SK-MEL-5 (cell line): ENCODE measurements around the gene SAMD4A. TPM values are rescaled to one million over a fixed set of nuclear protein-coding genes. Genes with fewer than 3 reads are reported as not detected.

Source experiments
- DNase-seq: peaks from one replicate; pipeline ENCODE4 v3.0.0-alpha.2; 2016; ENCODE audit warnings: low read depth, low spot score
- in situ Hi-C: cut with HindIII; loops from 2 replicates; pipeline ENCODE4 v1.10.0; 2016; ENCODE audit warnings: low sequenced_read_pairs, high pct_unique_total_duplicates, low pct_unique_long_range_greater_than_20kb
- total RNA-seq: library from RNA; depleted of rRNA; stranded (reverse); fragments of >200 nt; shearing (Covaris generic); gene quantifications from 2 replicates; pipeline ENCODE4 v1.2.3, GENCODE V29; 2014; rRNA removed

Gene SAMD4A
- total RNA-seq, 1 experiment from 2014 or later, result 16.2 TPM

DNA sequence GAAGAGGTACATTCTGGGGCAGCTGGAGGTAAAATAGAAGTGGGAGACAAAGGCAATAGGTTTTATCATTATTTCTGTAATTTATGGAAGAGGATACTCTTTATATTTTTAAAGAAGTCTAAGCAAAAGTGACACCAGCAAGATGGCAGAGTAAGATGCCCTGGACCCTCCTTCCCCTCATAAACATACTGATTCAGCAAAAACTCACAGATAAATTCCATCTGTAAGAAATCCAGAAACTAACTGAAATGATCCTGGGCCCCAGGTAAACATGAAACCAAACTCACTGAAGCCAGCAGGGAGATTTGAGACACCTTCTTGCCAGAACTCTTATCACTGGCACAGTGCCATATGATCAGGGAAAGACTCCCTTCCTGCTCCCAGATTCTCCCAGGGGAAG, 255.8 kb downstream of the SAMD4A start:
- in situ Hi-C loops, result no loop called here
- no peak for DNase-seq

DNA sequence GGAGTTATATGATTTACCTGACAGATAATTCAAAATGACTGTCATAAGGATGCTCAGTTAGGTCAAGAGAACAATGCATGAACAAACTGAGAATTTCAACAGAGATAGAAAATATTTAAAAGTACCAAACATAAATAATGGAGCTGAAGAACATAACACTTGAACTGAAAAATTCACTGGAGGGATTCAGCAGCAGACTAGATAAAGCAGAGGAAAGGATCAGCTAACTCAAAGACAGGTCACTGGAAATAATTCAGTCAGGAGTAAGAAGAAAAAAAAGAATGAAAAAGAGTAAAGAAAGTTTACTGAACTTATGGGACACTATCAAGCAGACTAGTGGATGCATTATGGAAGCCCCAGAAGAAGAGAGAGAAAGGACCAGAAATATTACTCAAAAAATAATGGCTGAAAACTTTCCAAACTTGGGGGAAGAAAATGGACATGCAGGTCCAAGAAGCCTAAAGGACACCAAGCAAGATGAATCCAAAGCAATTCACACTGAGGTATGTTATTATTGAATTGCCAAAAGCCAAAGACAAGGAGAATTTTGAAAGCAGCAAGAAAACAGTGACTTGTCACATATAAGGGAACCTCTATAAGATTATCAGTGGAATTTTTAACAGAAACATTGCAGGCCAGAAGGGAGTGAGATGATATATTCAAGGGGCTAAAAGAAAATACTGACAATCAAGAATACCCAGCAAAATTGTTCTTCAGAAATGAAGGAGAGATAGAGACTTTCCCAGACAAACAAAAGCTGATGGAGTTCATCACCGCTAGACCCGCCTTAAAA, 257.0 kb downstream of the SAMD4A start:
- DNase-seq, result no peak
- in situ Hi-C loops, result no loop called here

DNA sequence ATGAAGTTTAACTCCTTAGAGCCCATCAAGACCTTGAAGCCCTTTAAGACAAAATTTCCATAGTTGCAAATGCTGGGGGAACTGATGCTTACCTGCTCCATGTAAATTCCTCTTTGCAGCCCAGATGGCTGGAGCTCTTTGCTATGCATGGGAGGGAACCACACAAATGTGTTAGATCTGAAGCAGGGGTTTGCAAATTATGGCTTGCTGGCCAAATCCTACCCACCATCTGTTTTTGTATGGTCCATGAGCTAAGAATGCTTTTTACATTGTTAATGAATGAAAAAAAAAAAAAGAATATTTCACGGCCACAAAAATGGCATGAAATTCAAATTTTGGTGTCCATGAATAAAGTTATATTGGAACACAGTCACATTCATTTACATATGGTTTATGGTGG, 261.1 kb downstream of the SAMD4A start:
- in situ Hi-C loops, result no loop called here

DNA sequence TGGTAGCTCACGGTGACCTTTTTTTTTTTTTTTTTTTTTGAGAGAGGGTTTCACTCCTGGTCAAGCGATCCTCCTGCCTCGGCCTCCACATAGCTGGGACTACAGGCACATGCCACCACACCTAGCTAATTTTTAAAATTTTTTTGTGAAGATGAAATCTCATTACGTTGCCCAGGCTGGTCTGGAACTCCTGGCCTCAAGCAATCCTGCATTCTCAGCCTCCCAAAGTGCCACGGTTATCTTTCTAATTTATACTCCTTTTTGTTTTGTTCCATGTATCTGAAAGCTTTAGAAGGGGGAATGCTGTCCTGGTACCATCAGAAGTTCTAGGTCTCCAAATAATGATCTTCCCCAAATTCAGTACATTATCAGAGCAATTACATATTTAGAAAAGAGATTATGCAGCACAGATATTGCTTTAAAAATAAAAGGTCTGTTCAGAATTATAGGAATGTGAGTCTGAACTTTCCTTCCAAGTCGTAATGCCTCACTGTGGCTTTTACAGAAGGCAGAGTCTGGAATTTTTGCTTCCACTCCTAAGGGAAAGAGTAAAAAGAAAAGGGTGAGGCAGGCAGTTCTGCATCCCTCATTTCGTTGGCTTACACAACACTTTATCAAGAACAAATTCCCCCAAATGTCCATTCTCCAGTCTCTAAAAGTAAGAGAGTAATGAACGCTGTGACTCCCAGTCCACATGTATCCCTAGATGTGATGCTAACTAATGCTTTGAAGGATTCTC, 262.7 kb downstream of the SAMD4A start:
- in situ Hi-C loops, result no loop called here

More for the DNA sequence above, 261.1 kb downstream of the SAMD4A start:
- no peak for DNase-seq

DNA sequence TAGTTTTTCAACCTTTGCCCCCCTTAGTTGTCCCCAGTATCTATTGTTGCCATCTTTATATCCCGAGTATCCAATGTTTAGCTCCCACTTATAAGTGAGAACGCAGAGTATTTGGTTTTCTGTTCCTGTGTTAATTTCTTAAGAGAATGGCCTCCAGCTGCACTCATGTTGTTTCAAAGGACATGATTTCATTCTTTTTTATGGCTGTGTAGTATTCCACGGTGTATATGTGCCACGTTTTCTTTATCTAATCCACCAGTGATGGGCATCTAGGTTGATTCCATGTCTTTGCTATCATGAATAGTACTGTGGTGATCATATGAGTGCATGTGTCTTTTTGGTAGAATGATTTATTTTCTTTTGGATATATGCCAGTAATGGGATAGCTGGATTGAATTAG, 263.7 kb downstream of the SAMD4A start:
- DNase-seq, result no peak
- in situ Hi-C loops, result no loop called here

More for the DNA sequence above, 262.7 kb downstream of the SAMD4A start:
- DNase-seq, result no peak

DNA sequence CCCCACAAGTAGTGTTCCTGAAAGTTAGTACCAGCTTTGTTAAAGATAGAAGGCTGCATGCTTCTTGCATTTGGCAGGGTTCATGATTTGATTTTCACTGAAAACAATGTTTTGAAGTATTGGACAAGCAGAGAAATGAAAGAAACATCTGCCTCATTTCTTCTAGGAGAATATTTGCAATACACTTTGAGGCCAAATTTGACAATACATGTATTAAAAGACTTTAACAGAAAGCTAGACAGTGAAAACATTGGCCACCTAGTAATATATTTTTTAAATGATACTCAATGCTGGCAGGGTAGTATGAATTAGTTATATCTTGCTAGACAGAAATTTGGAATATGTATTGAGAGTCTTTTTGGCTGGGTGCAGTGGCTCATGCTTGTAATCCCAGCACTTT, 267.2 kb downstream of the SAMD4A start:
- in situ Hi-C loops, result no loop called here
- no peak for DNase-seq

DNA sequence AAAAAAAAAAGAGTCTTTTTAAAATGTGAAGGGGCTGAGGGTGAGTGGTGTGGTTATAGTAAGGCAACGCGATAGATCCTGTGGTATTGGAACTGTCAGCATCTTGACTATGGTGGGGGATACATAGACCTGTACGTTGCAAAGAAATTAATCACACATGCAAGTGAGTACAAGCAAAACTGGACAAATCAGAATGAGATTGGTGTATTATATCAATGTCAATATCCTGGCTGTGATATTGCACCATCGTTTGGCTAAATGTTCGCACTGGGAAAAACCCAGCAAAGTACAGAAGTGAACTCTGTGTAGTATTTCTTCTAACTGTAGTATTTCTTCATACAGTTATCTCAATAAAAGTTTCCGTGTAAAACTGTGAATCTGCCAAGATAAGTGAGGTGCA, 267.8 kb downstream of the SAMD4A start:
- in situ Hi-C loops, result no loop called here
- DNase-seq, result no peak

DNA sequence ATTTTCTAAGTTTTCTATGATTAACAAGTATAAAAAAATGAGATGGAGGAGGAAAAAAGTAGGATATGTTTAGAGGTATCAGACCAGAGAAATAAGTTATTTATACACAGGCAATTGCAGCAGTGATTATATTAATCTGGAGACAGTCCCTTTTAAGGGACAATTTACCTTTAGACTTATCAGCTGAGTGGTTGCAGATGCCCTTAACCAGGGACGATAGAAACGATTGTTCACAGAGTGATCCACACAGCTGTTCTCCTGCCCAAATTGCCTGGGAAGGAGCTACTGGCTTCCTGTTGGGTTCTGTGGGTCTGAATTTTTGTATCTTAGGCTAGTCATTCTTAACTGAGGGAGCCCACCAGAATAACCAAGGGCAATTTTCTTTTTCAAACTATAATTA, 269.3 kb downstream of the SAMD4A start:
- in situ Hi-C loops, result no loop called here
- DNase-seq, result no peak

DNA sequence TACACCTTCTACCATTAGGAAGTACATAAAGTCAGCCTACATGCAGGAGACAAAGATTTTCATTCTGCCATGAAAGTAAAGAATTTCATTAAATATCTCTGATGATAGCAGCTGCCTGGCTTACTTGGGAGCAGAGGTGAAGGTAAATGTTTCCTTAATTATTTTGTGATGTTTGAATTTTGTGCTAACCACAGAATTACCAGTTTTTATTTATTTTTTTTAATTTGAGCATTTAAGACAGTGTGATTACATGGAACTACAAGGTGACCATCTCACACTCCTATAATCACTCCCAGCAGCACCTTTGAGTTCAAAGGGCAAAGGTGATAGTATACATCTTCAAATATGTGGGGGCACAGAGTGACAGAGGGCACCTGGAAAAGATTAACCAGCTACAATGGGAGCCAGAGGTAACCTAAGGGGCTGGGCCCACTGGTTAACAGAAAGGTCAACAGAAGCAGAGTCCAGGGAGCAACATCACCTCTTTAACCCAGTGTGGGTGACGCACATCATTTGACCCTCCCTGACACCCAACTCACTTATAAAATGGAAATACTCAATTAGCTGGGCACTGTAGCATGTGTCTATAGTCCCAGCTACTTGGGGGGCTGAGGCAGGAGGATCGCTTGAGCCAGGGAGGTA, 270.7 kb downstream of the SAMD4A start:
- in situ Hi-C loops, result no loop called here
- no peak for DNase-seq

DNA sequence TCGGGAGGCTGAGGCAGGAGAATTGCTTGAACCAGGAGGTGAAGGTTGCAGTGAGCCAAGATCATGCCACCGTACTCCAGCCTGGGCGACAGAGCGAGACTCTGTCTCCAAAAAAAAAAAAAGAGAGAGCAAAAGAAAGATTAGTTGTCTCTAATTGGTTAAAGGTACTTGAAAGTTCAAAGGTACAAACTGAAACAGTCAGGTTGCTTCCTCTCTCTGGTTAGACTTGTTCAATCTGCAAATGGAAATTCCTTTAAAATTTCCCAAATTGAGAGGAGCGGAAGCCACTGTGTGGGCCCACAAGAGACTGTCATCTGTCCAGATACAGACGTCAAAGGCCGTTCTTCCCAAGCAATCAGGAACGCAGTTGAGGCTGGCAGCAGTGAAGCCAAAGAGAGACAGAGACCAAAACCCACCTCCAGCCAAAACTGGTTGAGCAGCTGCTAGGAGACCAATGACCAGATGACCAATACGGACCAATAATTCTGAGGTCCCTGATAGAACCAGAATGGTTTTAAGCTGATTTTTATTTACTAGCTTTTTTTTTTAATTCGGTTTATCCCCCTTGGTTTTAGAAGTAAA, 272.1 kb downstream of the SAMD4A start:
- no peak for DNase-seq
- in situ Hi-C loops, result no loop called here

DNA sequence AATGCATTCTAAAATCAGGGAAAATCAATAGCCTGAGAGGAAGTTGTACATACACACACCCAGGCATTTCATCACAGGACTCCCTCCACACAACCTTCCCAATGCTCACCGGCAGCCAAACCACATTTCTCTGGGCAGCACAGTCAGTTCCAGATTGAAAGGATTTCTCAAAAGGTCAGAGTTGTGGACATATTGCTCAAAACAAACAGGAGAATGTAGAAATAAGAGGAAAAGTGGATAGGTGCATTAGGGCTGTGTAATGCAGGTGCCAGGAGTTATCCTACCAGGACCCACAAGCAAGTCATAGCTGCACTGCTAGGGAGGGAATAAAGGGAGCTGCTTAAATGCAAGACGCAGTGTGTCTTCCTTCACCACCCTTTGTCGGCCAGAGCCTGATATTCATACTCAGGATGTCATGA, 272.8 kb downstream of the SAMD4A start:
- no peak for DNase-seq
- in situ Hi-C loops, result no loop called here

DNA sequence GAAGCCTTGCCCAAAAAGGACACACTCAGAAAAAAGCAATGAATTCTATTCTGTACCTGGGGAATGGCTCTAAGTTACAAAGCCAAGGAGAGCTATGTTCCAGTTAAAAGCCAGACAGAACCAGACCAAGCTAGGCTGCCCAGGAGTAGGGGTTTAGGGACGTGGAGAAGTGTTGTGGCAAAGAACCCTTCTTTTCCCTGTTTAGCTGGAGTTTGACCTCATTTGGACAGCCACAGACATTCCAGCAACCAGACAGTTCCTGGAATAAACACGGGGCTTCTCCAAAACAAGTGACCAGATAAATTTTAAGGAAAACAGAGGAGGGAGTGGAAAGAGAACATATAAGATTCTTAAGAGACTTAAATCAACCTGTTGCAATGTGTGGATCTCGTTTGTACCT, 273.4 kb downstream of the SAMD4A start:
- in situ Hi-C loops, result no loop called here

DNA sequence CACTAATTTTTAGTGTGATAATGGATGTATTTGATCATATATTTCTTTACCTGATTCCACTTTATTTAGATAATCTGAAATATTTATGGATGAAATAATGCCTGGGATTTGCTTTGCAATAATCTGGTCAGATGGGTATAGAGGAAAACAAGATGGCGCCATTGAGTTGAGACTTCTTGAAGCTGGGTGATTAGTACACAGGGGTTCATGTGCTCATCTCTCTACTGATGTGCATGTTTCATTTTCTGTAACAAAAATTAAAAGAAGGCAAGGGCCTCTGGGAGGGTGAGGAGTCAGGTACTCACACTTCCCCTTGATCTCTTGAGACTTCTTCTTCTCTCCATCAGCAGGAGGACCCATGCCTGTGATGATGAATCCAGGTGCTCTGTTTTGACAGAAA, 273.9 kb downstream of the SAMD4A start:
- in situ Hi-C loops, result no loop called here
- DNase-seq, result no peak

More for the DNA sequence above, 273.4 kb downstream of the SAMD4A start:
- no peak for DNase-seq

Other genes with a start within 250 kb of the SAMD4A start
- gene CDKN3, start 170.1 kb upstream of the SAMD4A start, total RNA-seq, result 55.2 and 64.0 TPM in 2 replicates
- 147 and 155 TPM in 2 replicates for gene CNIH1, start 125.8 kb upstream of the SAMD4A start, total RNA-seq
- gene GMFB, start 78.1 kb upstream of the SAMD4A start, total RNA-seq, result 83.9 and 102 TPM in 2 replicates
- 17.1 and 19.3 TPM in 2 replicates for gene CGRRF1, start 57.2 kb upstream of the SAMD4A start, total RNA-seq